Effector CD8-positive, alpha-beta T cell (primary cell): ENCODE results near the gene CD151.

ENCODE experiments used
- DNase-seq: peaks from one replicate; lab custom pipeline; 2025; lab: John Stamatoyannopoulos, UW

CD151 gene

DNA sequence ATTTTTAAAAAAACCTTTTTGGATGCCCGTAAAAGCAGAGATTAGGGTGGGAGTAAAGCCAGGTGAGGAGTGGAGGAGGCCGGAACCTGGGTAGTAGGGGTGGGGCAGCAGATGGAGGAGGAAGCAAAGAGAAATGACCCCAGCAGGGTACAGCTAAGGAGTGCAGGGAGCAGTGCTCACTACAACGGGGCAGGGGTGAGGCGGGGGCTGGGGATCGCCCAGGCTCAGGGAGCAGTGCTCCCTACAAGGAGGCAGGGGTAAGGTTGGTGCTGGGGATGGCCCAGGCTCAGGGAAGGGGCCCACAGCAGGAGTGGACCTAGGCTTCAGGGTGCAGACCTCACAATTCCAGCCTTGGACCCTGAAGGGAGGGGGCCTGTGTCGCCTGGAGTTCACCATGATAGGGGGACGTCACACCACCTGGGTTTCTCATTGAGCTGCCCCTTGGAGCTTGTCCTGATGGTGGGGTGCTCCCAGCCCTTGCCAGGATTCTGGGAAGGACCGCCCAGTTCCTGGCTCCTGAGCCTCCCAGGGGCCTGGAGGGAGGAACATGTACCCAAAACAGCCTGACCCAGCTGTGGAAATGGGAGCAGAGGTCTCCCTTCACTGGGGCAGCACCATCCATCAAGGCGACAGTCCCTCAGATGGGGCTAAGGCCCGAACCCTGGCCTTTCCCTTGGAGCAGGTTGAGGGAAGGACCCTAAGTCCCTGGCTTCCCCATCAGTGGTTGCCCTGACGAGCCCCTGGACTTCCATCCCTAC lies 16.9 kb upstream of the CD151 start:
- DNase-seq, result no peak

DNA sequence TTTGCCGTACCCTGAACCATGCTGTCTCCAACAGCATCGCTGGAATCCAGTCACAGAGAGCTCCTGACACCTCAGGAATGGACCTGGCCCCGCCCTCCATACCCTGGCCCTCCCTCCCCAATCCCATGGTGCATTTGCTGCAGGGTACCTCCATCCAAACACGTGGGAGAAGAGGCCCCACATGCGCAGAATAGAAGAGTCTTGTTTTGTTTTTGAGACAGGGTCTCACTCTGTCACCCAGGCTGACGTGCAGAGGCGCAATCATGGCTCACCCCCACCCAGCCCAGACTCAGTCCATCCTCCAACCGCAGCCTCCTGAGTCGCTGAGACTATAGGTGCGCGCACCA lies 16.3 kb upstream of the CD151 start:
- DNase-seq, result no peak

DNA sequence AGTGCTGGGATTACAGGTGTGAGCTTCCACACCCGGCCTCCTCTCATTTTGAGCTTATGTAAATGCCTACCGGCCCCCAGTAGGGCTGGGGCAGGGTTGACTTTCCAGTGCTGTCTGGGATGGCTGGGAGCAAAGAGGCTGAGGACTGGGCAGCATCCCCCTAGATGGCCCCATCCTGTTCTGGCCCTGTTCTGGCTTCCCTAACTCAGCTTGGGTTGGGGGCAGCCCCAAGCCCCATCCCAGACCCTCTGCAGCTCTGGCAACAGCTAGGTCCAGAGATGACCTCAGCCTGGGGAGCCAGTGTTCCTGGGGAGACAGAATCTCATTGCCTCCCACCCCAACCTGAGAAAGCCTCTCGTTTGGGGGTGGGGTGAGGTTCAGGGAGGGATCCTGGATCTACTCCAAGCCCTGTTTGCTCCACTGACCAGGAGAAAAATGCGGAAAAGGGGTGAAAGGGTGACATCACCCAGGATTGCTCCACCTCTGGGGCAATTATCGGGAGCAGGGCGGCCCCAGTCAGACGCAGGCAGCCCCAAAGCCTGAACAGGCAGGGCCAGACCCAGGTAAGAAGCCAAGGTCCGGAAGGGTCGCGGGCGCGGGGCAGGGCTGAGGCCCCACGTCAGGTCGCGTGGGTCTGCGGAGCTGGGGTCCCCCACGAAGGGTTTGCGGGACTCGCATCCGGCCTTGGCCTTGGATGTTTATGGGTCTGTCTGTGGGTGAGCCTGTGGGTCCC lies 14.2 kb upstream of the CD151 start, which contains the start of gene PNPLA2:
PNPLA2 (plus strand) TSS at position 519 of the 733 bp plus-strand sequence. CDS start 805 bp downstream, outside the sequence.
- no peak for DNase-seq

DNA sequence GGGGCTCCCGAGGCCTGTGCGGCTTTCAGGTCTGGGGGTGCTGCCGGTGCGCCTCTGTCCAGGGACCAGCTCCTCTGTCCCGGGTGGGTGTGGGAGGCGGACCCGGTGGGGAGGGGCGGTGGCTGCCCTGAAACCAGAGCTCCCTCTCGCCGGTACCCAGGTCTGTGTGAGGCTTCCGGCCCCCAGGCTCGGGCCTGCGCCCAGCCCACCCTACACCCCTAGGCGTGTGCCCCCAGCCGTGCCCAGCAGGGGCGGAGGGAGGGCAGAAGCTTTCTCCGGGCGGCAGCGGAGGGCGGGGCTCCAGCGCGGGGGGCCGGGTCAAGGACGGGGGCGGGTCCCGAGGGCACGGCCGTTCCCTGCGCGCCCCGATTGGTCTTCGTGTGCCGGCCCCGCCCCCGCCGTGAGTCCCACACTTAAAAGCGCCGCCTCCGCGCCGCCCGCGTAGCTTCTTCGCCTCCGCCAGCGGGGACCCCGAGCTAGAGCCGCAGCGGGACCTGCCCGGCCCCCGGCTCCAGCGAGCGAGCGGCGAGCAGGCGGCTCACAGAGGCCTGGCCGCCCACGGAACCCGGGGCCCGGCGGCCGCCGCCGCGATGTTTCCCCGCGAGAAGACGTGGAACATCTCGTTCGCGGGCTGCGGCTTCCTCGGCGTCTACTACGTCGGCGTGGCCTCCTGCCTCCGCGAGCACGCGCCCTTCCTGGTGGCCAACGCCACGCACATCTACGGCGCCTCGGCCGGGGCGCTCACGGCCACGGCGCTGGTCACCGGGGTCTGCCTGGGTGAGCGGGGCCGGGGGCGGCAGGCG lies 13.4 kb upstream of the CD151 start:
- peak; percentile 89 for DNase-seq

DNA sequence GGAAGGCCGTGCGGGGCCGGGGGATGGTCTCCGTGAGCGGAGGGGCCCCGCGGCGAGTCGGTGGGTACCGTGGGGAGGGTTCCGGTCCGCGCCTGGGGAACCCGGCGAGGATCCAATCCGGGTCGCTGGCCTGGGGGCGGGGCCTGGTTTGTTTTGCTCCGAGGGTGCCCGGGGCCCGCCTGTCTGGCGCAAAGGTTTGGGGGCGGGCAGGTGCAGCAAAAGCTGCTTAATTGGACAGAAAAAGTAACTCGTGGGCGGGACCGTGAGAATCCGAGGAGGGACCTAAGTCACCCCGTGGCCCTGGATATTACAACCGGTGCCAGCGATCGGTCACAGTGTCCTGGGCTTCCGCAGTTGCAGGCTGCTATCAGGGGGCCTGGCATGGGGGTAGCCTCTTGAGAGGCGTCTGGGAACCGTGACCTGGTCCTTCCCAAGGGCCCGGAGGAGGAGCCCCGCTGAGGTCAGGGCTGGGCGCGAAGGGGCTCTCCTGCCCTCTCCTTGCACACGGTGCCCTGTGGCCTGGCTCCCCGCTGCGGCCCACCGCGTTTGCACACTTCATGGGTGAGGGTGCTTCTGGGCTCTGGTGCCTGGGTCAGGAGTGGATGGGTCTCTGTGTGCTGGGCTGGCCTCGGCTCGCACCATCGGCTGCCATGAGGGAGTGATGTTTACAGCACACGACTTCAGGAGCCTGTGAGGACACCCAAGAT lies 12.7 kb upstream of the CD151 start:
- peak; percentile 90 for DNase-seq

DNA sequence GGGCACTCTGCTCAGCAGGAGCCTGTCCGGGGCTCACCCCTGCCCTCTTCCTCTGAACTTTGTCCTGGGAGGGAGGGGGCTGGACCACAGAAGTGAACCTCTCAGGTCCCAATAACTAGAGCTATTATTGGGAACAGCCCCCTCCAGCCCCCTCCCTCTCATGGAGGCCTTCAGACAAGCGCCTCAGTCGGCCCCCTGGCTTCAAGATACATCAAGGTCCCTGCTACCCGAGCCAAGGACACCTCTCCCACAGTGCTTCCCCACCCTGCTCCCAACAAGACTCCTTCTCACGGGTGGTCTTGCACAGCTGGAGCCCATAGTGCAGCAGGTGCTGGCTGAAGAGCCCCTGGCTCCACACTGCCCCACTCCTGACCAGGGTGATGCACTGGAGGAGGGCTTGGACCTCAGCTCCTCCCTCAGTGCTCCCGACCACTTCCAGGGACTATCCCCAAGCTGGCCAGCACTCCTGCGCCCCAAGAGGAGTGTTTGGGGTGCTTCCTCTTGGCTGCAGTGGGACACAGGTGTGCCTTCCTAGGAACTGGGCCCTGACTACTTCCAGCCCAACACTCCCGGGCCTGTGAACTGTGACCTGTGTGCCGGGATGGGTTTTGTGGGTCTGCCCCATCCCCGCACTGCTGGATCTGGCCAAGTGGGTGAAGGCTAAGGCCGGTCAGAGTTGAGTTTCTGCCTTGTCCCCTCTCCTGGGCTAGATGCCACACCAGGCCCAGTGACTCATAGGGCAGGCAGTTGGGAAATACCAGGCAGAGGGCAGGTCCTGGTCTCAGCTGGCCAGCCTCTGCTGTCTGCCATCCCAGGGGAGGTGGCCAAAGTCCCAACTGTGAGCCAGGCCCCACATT lies 11.9 kb upstream of the CD151 start:
- no peak for DNase-seq

DNA sequence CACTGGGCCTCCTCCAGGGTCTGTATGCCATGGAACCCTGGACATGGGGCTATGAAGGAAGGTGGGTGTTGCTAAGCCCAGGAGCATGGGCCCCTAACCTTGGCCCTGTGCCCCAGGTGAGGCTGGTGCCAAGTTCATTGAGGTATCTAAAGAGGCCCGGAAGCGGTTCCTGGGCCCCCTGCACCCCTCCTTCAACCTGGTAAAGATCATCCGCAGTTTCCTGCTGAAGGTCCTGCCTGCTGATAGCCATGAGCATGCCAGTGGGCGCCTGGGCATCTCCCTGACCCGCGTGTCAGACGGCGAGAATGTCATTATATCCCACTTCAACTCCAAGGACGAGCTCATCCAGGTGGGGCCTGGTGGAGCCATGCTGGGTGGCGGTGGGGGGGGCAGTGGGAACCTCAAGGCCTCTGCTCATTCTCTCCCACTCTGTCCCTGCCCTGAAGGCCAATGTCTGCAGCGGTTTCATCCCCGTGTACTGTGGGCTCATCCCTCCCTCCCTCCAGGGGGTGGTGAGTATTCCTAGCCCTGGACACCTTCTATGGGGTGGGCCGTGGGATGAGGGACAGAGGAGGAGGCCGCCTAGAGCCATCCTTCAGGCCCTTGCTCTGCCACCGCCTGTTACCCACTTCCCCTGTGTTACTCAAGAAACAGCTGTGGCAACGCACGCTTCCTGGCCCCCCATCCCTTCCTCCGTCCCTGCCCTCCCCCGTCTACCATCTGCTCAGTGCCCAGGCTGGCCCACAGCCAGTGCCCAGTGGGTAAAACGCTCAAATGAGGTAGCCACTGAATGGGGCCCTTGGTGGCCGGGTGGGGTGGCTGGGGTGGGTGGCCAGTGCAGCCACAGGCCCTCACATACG lies 11.0 kb upstream of the CD151 start:
- no peak for DNase-seq

DNA sequence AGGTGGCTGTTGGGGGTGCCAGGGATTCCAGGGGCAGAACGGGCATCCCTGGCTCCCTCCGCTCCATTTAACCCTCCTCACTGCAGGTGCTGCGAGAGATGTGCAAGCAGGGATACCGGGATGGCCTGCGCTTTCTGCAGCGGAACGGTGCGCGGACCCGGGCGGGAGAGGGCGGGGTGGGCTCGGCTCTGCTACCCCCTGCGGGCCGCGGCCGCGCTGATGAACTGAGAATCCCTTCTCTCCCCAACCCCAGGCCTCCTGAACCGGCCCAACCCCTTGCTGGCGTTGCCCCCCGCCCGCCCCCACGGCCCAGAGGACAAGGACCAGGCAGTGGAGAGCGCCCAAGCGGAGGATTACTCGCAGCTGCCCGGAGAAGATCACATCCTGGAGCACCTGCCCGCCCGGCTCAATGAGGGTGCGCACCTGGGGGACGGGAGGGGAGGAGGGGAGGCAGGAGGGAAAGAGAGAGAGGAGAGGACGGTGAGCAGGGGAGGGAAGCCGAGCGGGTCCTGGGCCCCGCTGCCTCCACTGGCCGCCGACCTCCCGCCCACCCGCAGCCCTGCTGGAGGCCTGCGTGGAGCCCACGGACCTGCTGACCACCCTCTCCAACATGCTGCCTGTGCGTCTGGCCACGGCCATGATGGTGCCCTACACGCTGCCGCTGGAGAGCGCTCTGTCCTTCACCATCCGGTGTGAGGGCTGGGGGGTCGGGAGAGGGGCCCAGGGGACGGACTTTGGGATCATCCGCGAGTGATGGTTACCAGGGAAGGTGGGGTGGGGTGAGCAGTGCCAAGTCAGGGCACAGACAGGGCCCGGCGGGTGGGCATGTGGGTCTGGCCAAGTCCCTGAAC lies 9.1 kb upstream of the CD151 start:
- DNase-seq, result no peak

DNA sequence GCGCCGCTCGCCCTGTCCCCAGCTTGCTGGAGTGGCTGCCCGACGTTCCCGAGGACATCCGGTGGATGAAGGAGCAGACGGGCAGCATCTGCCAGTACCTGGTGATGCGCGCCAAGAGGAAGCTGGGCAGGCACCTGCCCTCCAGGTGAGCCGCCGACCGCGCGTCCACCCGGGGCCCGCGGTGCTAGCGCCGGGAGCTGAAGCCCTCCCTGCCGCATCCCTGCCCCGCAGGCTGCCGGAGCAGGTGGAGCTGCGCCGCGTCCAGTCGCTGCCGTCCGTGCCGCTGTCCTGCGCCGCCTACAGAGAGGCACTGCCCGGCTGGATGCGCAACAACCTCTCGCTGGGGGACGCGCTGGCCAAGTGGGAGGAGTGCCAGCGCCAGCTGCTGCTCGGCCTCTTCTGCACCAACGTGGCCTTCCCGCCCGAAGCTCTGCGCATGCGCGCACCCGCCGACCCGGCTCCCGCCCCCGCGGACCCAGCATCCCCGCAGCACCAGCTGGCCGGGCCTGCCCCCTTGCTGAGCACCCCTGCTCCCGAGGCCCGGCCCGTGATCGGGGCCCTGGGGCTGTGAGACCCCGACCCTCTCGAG lies 8.4 kb upstream of the CD151 start:
- DNase-seq, result no peak

DNA sequence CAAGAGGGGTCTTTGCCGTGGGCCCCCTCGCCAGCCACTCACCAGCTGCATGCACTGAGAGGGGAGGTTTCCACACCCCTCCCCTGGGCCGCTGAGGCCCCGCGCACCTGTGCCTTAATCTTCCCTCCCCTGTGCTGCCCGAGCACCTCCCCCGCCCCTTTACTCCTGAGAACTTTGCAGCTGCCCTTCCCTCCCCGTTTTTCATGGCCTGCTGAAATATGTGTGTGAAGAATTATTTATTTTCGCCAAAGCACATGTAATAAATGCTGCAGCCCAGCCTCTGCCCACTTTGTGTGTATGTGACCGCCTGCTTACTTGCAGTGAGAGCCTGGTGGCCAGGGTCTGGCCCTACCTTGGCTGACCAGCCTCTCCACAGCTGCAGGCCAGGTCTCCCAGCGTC lies 7.8 kb upstream of the CD151 start:
- DNase-seq, result no peak

DNA sequence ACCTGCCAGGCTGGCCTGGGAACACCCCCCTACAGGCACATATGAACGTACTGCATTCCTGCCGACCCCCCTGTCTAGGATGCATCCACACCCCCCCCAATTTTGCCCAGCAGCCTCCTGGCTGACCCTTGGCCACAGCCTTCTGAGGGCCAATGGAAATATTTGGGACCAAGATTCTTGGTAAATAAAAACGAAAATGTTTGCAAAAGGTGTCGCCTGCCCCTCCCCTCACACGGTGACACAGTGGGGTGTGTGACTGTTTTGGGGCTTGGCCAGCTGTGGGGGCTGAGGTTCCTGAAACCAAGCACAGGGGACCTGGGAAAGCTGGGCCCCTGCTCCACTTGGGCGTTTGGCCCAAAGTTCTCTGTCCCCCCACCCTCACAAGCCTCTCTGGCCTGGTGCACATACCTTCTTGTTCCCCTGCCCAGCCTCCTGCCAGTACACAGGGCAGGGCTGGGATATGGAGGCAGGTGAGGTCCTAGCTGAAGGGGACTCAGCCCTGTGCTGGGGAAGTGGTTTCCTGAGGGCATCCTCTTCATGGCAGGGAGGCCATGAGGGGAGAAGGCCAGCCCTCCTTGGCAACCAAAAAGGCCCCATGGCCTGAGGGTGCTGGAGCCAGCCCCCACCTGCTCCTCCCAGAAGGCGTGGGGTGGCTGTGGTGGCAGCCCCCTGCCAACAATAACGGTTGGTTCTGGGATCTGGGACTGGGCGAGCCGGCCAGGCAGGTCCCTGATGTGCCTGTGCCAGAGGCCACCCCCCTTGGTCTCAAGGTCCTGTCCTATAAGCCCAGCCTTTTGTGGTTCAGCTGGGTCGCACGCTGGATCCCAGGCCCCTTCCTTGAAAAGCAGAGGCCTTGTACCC lies 7.2 kb upstream of the CD151 start:
- no peak for DNase-seq

DNA sequence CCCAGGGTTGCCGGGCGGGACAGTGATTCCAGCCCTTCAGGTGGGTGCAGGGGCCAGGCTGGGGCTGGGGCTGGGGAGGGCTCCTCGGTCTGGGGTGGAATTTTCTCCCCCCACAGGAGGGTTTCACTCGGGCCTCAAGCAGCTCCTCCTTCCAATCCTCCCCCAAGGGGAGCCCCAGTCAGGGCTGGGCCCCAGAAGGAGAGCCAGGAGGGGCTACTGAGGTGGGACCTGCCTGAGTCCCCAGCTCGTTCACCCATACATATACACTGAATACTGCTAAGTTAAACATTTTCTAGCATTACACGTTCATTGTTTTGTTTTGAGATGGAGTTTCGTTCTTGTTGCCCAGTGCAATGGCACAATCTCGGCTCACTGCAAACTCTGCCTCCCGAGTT lies 6.5 kb upstream of the CD151 start:
- DNase-seq, result no peak

DNA sequence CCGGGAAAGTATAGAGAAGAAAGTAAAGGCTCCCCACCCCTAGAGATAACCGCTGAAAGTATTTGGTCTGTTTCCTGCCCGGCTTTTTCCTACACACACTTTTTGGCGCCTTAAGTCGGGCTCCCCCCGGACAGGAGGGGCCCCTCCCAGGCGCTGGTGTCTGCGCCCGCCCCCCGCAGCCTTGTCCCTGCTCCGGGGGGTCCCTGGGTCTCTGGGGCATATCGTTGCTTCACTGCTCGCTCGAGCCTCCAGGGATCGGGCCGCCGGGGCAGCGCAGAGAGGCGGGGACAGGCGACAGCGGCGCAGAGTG lies 6.0 kb upstream of the CD151 start:
- no peak for DNase-seq

DNA sequence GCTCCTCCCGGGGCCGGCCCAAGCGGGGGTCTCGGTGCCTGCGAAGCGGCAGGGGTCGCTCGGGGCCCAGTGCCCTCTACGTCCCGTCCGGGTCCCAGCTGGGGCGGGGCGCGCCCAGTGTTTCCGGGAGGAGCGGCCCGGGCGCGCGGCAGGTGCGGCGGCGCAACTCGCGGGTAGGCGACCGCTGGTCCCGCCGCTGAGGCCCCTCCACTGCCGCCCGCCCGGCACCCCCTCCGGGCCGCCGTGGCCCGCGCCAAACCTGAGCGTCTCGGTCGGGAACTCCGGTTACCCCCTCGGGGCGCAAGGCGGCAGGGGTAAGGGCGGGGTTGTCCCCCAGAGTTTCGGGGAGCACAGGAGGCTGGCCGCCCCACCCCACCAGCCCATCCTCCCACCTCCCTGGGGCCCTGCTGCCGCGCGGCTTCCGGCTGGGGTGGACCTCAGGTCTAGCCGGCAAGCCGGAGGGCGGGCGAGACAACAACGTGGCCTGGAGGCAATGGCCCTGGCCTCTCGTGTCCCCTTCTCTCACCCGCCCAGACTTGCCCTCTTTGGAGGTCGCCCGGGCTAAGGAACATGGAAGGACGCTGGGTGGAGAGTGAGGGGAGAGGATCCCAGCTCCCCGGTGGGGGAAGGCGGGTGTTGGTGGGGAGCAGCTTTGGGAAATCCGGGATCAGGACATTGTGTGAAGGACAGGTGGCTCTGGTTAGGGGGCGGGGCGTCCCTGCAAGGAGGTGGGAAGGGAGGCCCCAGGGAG lies 5.4 kb upstream of the CD151 start:
- no peak for DNase-seq

DNA sequence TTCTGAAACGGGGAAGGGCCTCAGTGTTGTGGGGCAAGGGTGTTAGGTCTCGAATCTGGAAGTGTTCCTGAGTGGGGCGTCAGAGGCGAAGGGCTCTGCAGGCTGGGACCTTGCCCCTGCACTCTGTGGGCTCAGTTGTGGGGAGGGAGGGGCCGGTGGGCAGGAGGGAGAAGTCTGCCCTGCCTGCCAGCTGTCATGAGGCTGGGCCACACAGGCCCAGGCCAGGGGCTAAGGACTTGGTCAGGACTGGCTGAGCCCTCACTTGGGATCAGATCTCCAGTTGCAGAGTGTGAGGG lies 4.9 kb upstream of the CD151 start, which contains the start of gene CRACR2B:
CRACR2B (plus strand) TSS at position 23 of the 296 bp plus-strand sequence. CDS start 689 bp downstream, outside the sequence.
- DNase-seq, result no peak

DNA sequence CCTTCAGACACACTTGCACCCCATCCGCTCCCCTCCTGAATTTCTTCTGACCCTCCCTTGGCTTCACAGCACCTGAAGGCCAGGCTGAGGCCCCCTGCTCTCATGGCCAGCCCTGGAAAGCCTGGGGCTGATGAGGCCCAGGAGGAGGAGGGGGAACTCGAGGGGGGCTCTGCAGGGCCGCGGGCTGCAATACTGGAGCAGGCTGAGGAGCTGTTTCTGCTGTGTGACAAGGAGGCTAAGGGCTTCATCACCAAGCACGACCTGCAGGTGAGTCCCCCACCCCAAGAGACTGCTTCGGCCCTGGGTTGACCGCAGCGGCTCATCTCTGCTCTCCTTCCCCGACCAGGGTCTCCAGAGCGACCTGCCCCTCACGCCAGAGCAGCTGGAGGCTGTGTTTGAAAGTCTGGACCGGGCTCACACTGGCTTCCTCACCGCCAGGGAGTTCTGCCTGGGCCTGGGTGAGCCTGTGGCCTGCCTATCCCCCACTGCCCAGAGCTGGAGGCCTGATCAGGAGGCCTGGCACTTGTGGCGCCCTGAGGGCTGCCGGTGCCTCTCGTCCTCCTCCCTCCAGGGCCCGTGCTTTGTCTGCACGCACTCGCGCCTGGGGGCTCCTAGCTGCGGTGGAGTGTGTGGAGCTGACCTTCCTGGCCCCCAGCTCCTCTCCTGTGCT lies 4.1 kb upstream of the CD151 start:
- DNase-seq, result no peak
